ENCODE measurements around the gene CALU.
A peak's percentile ranks its signal among the peaks of the same experiment; 100 is the strongest.

Gene CALU

GRCh38 chr7:128713794-128714193, 25.4 kb upstream of the CALU start:
- peaks cover 3% of the 10 kb centered on the region for H3K4me1 ChIP-seq (ENCODE audit: control insufficient read depth, insufficient read depth, low read depth, low read length)
- no peak overlapping the region for H2AFZ ChIP-seq (ENCODE audit: low read depth, low read length)
- H3K4ac ChIP-seq (ENCODE audit: low read depth in 1 of 2, low read length in 2 of 2), result no peak overlapping the region
- no peak overlapping the region for H4K91ac ChIP-seq (ENCODE audit: low read length)
- H3K9ac ChIP-seq (ENCODE audit: low read length), result no peak overlapping the region
- no peaks in the 10 kb centered on the region for H3K36me3 ChIP-seq (ENCODE audit: control insufficient read depth in 1 of 2, insufficient read depth in 2 of 2, low read depth in 1 of 2, low read length in 2 of 2)
- H2AK5ac ChIP-seq (ENCODE audit: low read length, severe bottlenecking), result no peak overlapping the region
- no peak overlapping the region for H4K8ac ChIP-seq (ENCODE audit: low read length)
- no peak overlapping the region for H3K23ac ChIP-seq (ENCODE audit: low read length in 2 of 2)
- no peak overlapping the region for H3K4me3 ChIP-seq (ENCODE audit: insufficient read depth in 1 of 2, low read depth in 1 of 2, low read length in 2 of 2)
- no peak overlapping the region for H2BK5ac ChIP-seq (ENCODE audit: low read depth, low read length, poor library complexity, severe bottlenecking)
- DNase-seq, result peak; percentile 10
- no peak overlapping the region for H3K18ac ChIP-seq (ENCODE audit: low read depth in 1 of 2, low read length in 2 of 2)
- no peak overlapping the region for H2BK12ac ChIP-seq (ENCODE audit: low read length in 2 of 2)
- no peak overlapping the region for H3K14ac ChIP-seq (ENCODE audit: low read length in 2 of 2)
- WGBS, result 83% methylated on average over 2 of the region's 2 CpGs
- no peak overlapping the region for H3K27ac ChIP-seq (ENCODE audit: low read length, poor library complexity, severe bottlenecking)
- no peaks in the 10 kb centered on the region for H3K79me1 ChIP-seq (replicated peaks; ENCODE audit: low read length, poor library complexity, severe bottlenecking)
- H2BK15ac ChIP-seq (ENCODE audit: low read depth, poor library complexity, severe bottlenecking), result no peak overlapping the region
- H3K4me2 ChIP-seq (ENCODE audit: low read length, poor library complexity, severe bottlenecking), result no peak overlapping the region
- H3K27me3 ChIP-seq (ENCODE audit: control insufficient read depth in 1 of 2, insufficient read depth in 1 of 2, low read length in 2 of 2), result peaks cover 3 to 5% of the 10 kb centered on the region in 2 experiments
- H2BK120ac ChIP-seq (ENCODE audit: low read depth, low read length), result no peak overlapping the region
- H3K9me3 ChIP-seq (ENCODE audit: control insufficient read depth, low read length), result peaks cover 6% of the 10 kb centered on the region

- H3K4me2 ChIP-seq (ENCODE audit: low read length, poor library complexity, severe bottlenecking), result no peak overlapping the region
- peaks cover 6% of the 10 kb centered on the region for H3K9me3 ChIP-seq (ENCODE audit: control insufficient read depth, low read length)
- no peak overlapping the region for H2BK120ac ChIP-seq (ENCODE audit: low read depth, low read length)
- H3K4me1 ChIP-seq (ENCODE audit: control insufficient read depth, insufficient read depth, low read depth, low read length), result peaks cover 3% of the 10 kb centered on the region
- H3K79me1 ChIP-seq (replicated peaks; ENCODE audit: low read length, poor library complexity, severe bottlenecking), result no peaks in the 10 kb centered on the region
- H2AFZ ChIP-seq (ENCODE audit: low read depth, low read length), result no peak overlapping the region
- no peak overlapping the region for H2AK5ac ChIP-seq (ENCODE audit: low read length, severe bottlenecking)
- no peak for DNase-seq
- H3K27ac ChIP-seq (ENCODE audit: low read length, poor library complexity, severe bottlenecking), result no peak overlapping the region
- H3K36me3 ChIP-seq (ENCODE audit: control insufficient read depth in 1 of 2, insufficient read depth in 2 of 2, low read depth in 1 of 2, low read length in 2 of 2), result no peaks in the 10 kb centered on the region
- H2BK12ac ChIP-seq (ENCODE audit: low read length in 2 of 2), result no peak overlapping the region
- 77% methylated on average over 8 of the region's 8 CpGs for WGBS
- H3K23ac ChIP-seq (ENCODE audit: low read length in 2 of 2), result peak overlapping the region in 1 of 2 experiments; percentile 72
- H3K4ac ChIP-seq (ENCODE audit: low read depth in 1 of 2, low read length in 2 of 2), result no peak overlapping the region
- no peak overlapping the region for H3K18ac ChIP-seq (ENCODE audit: low read depth in 1 of 2, low read length in 2 of 2)
- no peak overlapping the region for H2BK5ac ChIP-seq (ENCODE audit: low read depth, low read length, poor library complexity, severe bottlenecking)
- H3K14ac ChIP-seq (ENCODE audit: low read length in 2 of 2), result peak overlapping the region in 1 of 2 experiments; percentile 36
- H4K91ac ChIP-seq (ENCODE audit: low read length), result no peak overlapping the region
- H3K9ac ChIP-seq (ENCODE audit: low read length), result no peak overlapping the region
- H2BK15ac ChIP-seq (ENCODE audit: low read depth, poor library complexity, severe bottlenecking), result no peak overlapping the region
- no peak overlapping the region for H4K8ac ChIP-seq (ENCODE audit: low read length)
- no peak overlapping the region for H3K4me3 ChIP-seq (ENCODE audit: insufficient read depth in 1 of 2, low read depth in 1 of 2, low read length in 2 of 2)
- peaks cover 3 to 5% of the 10 kb centered on the region in 2 experiments for H3K27me3 ChIP-seq (ENCODE audit: control insufficient read depth in 1 of 2, insufficient read depth in 1 of 2, low read length in 2 of 2)
Observed at GRCh38 chr7:128714701-128715495, 24.3 kb upstream of the CALU start.

GRCh38 chr7:128718967-128719642, 20.1 kb upstream of the CALU start:
- H3K27me3 ChIP-seq (ENCODE audit: control insufficient read depth in 1 of 2, insufficient read depth in 1 of 2, low read length in 2 of 2), result peaks cover 3 to 5% of the 10 kb centered on the region in 2 experiments
- no peak overlapping the region for H3K27ac ChIP-seq (ENCODE audit: low read length, poor library complexity, severe bottlenecking)
- no peak overlapping the region for H2AFZ ChIP-seq (ENCODE audit: low read depth, low read length)
- H3K9ac ChIP-seq (ENCODE audit: low read length), result no peak overlapping the region
- no peak overlapping the region for H2BK12ac ChIP-seq (ENCODE audit: low read length in 2 of 2)
- H4K91ac ChIP-seq (ENCODE audit: low read length), result no peak overlapping the region
- H3K14ac ChIP-seq (ENCODE audit: low read length in 2 of 2), result no peak overlapping the region
- H2BK120ac ChIP-seq (ENCODE audit: low read depth, low read length), result no peak overlapping the region
- no peak overlapping the region for H3K4me2 ChIP-seq (ENCODE audit: low read length, poor library complexity, severe bottlenecking)
- H3K36me3 ChIP-seq (ENCODE audit: control insufficient read depth in 1 of 2, insufficient read depth in 2 of 2, low read depth in 1 of 2, low read length in 2 of 2), result no peaks in the 10 kb centered on the region
- H3K9me3 ChIP-seq (ENCODE audit: control insufficient read depth, low read length), result no peaks in the 10 kb centered on the region
- H2BK15ac ChIP-seq (ENCODE audit: low read depth, poor library complexity, severe bottlenecking), result no peak overlapping the region
- no peak overlapping the region for H3K23ac ChIP-seq (ENCODE audit: low read length in 2 of 2)
- no peak overlapping the region for H3K18ac ChIP-seq (ENCODE audit: low read depth in 1 of 2, low read length in 2 of 2)
- 87% methylated on average over 4 of the region's 6 CpGs for WGBS
- no peak overlapping the region for H2BK5ac ChIP-seq (ENCODE audit: low read depth, low read length, poor library complexity, severe bottlenecking)
- peaks cover 1% of the 10 kb centered on the region for H3K4me1 ChIP-seq (ENCODE audit: control insufficient read depth, insufficient read depth, low read depth, low read length)
- DNase-seq, result no peak
- H3K4me3 ChIP-seq (ENCODE audit: insufficient read depth in 1 of 2, low read depth in 1 of 2, low read length in 2 of 2), result no peak overlapping the region
- no peak overlapping the region for H4K8ac ChIP-seq (ENCODE audit: low read length)
- no peak overlapping the region for H3K4ac ChIP-seq (ENCODE audit: low read depth in 1 of 2, low read length in 2 of 2)
- no peaks in the 10 kb centered on the region for H3K79me1 ChIP-seq (replicated peaks; ENCODE audit: low read length, poor library complexity, severe bottlenecking)
- no peak overlapping the region for H2AK5ac ChIP-seq (ENCODE audit: low read length, severe bottlenecking)

- no peak overlapping the region for H3K9ac ChIP-seq (ENCODE audit: low read length)
- no peak overlapping the region for H3K23ac ChIP-seq (ENCODE audit: low read length in 2 of 2)
- no peaks in the 10 kb centered on the region for H3K9me3 ChIP-seq (ENCODE audit: control insufficient read depth, low read length)
- H3K27ac ChIP-seq (ENCODE audit: low read length, poor library complexity, severe bottlenecking), result no peak overlapping the region
- no peaks in the 10 kb centered on the region for H3K79me1 ChIP-seq (replicated peaks; ENCODE audit: low read length, poor library complexity, severe bottlenecking)
- H3K36me3 ChIP-seq (ENCODE audit: control insufficient read depth in 1 of 2, insufficient read depth in 2 of 2, low read depth in 1 of 2, low read length in 2 of 2), result no peaks in the 10 kb centered on the region
- DNase-seq, result no peak
- H4K91ac ChIP-seq (ENCODE audit: low read length), result no peak overlapping the region
- peaks cover 0 to 4% of the 10 kb centered on the region in 2 experiments for H3K27me3 ChIP-seq (ENCODE audit: control insufficient read depth in 1 of 2, insufficient read depth in 1 of 2, low read length in 2 of 2)
- H4K8ac ChIP-seq (ENCODE audit: low read length), result no peak overlapping the region
- H3K4me1 ChIP-seq (ENCODE audit: control insufficient read depth, insufficient read depth, low read depth, low read length), result no peaks in the 10 kb centered on the region
- H2BK12ac ChIP-seq (ENCODE audit: low read length in 2 of 2), result no peak overlapping the region
- H3K14ac ChIP-seq (ENCODE audit: low read length in 2 of 2), result no peak overlapping the region
- no peak overlapping the region for H3K4me3 ChIP-seq (ENCODE audit: insufficient read depth in 1 of 2, low read depth in 1 of 2, low read length in 2 of 2)
- no peak overlapping the region for H3K4me2 ChIP-seq (ENCODE audit: low read length, poor library complexity, severe bottlenecking)
- no peak overlapping the region for H2BK15ac ChIP-seq (ENCODE audit: low read depth, poor library complexity, severe bottlenecking)
- no peak overlapping the region for H2BK5ac ChIP-seq (ENCODE audit: low read depth, low read length, poor library complexity, severe bottlenecking)
- H2AFZ ChIP-seq (ENCODE audit: low read depth, low read length), result no peak overlapping the region
- H2BK120ac ChIP-seq (ENCODE audit: low read depth, low read length), result no peak overlapping the region
- no peak overlapping the region for H3K4ac ChIP-seq (ENCODE audit: low read depth in 1 of 2, low read length in 2 of 2)
- H2AK5ac ChIP-seq (ENCODE audit: low read length, severe bottlenecking), result no peak overlapping the region
- no peak overlapping the region for H3K18ac ChIP-seq (ENCODE audit: low read depth in 1 of 2, low read length in 2 of 2)
Observed at GRCh38 chr7:128721376-128721775, 17.8 kb upstream of the CALU start.

All from mesenchymal stem cell (in vitro differentiated cells and primary cell).